ENCODE data around the gene STEAP3.

The STEAP3 gene

DNA sequence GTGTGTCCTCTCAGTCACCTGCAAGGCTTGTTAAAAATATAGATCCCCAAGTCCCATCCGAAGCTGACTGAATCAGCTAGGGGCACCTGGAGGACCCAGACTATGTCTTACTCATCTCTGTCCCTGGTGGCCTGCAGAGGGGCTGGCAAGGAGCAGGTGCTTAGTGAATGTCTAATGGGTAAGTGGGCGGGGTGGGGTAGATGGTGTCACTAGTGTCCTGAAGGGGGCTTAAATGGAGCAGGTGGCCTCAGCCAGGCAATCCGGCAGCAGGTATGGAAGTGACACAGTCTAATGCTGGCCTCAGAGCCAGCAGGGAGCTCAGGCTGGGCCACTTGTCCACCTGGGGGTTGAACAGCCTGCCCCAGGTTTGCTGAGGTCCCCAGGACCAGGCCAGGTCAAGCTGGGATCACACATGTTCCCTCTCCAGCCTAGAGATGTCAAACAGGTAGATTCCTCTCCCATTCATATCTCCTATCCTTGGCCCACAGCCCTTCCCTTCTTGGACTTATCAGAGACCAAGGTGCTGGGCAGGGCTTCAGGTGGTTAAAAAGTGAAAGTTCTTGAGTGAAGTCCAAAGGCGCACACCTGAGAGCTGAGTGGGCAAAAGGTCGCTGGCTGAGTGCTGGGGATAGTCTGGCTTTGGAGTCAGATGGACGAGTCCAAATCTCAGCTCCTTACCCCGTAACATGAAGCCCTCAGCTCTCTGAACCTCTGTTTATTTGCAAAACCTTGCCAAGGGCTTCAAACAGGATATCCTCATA, 1.7 kb downstream of the STEAP3 start:
- no peak for DNase-seq (ENCODE audit: low read depth in 2 of 3, low spot score in 1 of 3)

- no peak for DNase-seq (ENCODE audit: low read depth in 2 of 3, low spot score in 1 of 3)
Observed at GRCh38 chr2:119225926-119226325, 2.3 kb downstream of the STEAP3 start.

DNA sequence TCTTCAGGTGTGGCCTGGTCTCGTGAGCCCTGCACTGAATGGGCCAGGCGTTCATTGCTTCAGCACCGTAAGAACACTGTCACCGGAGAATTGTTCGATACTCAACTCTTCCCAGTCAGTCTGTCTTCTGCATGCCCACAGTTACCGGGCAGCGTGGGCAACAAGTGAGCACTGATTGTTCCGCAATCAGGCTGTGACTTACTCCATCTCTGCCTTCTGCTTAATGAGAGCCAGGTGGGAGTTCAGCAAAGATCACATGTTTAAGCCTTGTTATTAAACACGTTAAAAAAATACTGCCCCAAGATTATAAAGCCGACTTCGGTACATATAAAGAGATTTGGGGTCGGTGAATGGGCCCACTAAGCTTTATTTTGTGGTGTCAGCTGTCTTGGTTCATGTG, 3.7 kb downstream of the STEAP3 start:
- no peak for DNase-seq (ENCODE audit: low read depth in 2 of 3, low spot score in 1 of 3)

DNA sequence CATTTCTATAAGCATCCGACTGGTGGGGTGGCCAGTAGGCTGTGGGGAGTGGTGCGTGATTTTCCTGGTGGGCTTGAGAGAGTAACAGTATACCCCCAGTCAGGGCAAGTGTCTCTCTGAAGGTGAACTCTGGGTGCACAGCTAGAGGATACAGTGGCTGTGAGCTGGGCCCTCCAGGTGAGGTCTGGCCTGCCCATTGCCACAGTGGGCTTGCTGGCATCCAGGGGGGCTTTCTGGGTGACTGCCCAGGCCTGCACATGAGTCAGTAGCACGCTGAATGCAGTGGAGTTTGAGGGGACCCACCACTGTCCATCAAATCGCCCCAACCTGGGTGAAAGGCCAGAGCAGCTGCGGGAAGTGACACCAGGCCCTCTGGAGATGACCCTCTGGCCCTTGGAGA, 4.5 kb downstream of the STEAP3 start:
- DNase-seq (ENCODE audit: low read depth in 2 of 3, low spot score in 1 of 3): no peak

DNA sequence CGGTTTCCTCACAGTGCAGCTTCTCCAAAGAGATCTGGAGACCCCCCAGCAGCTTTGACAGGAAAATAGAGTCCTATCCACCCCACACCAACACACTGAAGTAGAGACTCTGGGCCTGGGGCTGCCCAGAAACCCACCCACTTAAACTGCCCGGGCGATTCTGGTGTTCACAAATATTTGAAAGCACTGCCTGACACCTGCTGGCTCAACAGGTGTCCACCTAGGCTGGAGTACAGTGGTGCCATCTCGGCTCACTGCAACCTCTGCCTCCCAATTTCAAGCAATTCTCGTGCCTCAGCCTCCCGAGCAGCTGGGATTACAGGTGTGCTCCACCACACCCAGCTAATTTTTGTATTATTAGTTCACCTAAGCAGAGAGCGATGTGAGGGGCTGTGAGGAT, 5.3 kb downstream of the STEAP3 start:
- DNase-seq (ENCODE audit: low read depth in 2 of 3, low spot score in 1 of 3): no peak

DNA sequence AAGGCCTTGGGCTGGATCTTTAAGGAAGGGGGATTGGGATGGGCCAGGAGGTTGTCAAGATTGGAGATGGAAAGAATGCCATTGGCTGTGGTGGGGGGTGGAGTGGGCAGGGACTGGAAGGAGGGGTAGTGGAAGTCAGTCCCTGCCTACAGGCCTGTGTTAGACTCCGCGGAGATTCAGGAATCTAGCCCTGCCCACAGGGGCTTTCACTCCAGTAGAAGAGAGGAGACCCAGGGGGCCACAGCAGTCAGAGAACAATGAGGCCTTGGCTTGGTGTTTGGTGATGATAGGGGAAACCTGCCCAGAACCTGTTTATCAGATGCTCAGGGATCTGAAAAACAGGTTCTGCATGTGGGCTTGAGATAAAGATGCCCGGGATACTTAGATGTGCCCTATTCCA, 6.1 kb downstream of the STEAP3 start:
- no peak for DNase-seq (ENCODE audit: low read depth in 2 of 3, low spot score in 1 of 3)

- no peak for DNase-seq (ENCODE audit: low read depth in 2 of 3, low spot score in 1 of 3)
Observed at GRCh38 chr2:119230219-119231185, 6.9 kb downstream of the STEAP3 start.

DNA sequence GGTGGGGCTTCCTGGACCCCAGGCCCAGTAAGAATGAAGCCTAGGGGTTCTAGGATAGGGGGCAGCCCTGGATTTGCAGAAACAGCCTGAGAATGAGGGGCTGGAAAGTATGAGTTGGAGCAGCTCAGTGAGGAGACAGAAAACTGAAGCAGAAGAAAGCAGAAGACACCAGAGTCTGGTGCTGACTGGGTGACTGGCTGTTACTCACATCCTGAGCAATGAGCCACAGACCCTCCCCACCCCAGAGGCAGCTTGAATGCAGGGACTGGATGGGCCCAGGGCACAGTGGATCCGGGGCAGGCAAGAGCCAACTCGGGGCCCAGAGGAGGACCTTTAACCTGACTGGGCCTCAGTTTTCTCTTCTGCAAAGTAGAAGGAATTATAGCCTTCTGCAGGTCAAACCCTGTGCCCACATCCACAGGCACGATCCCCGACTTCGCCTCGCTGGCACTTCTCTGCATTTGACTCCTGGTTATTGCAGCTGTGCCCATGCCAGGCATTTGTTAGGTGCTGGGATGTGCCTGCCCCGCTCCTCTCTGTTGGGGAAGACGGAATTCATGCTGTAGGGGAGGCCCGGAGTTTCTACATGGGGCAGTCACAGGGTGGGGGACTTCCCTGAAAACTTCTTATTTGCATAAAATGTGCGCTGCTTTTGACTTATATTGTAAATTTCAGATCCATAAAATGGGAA, 8.5 kb downstream of the STEAP3 start:
- DNase-seq (ENCODE audit: low read depth in 2 of 3, low spot score in 1 of 3): no peak

DNA sequence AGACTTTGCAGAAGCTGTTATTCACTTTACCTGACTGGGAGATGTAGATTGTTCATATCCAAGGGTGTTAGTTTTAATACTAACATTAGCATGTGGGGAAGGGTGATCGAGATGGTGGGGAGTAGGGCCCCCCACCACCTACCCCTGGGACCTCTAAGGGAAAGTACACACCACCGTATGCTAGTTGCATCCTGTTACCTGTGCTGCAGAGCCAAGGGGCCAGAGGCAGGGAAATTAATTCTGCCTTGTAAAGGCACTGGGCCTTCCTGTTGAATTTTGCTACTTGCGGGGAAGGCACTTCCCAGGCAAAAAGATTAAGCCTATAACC, 9.0 kb downstream of the STEAP3 start:
- no peak for DNase-seq (ENCODE audit: low read depth in 2 of 3, low spot score in 1 of 3)

DNA sequence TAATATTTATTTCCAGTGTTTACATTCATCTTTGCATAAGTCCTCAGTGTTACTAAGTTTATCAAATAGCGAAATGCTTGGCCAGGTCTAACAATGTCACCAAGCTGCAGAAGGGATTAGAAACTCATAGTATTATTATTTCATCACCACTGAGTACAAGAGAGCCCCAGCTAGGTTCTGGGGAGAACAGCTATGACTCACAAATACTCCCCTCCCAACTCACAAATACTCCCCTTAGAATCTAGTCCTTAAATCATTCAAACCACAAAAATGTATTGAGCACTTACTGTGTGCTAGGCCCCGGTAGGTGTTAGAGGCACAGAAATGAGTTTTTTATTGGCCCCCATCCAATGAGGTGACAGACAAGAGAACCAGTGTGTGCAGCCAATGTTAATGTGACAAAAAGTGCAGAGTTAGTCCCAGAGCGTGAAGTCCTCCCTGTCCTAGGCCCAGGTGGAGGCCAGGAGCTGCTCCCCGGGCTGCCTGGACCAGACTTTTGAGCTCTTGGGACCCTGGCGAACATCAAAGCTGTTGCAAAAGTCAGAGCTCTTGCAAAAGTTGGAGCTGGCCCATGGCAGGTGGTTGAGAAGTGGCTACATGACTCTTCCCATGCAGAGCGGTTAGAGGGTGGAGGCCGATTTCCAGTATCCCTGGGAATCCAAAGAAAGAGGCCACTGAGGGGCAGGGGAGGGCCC, 9.8 kb downstream of the STEAP3 start:
- DNase-seq (ENCODE audit: low read depth in 2 of 3, low spot score in 1 of 3): no peak

DNA sequence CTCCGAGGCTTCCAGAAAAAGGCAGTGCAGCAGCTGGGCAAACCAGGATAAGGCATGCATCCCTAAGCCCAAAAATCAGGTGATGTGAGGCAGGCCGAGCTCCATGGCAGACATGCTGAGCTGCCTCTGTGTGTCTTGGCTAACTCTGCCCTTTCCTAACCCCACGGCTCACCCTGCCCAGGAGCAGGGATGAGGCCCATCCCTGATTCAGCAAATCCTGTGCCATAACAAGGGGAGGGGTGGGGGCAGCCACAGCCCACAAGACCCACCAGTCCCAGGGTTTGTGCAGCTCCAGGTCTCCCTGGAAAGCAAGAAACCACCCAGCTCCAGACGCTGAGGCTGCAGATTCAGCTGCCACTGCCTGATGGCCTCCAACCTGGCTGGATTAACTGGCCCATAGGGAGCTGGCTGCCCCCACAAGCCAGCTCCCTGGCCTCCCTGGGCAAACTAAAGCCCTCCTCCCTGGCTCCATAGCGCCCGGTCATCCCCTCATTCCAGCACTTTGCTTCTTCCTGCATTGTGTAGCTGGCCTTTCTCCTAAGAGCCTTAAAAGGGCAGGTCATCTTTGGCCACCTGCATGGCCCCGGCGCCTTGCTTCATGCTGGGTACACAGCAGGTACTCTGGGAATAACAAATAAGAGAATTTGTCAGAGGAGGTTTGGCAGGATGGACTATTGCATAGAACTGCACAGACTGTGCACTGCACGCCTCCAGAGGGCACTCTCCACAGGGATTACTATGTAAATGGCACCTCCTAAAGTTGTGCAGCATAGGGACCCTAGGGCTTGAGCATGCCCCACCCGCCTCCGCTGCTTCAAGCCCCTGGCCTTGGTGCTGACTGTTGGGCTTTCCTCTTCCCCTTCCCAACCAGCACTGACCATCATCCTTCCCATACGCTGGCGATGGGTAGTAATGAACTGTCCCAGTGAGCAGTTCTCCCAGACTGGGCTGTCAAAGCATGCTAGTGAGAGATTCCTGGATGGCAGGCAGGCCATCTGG, 10.7 kb downstream of the STEAP3 start:
- no peak for DNase-seq (ENCODE audit: low read depth in 2 of 3, low spot score in 1 of 3)

DNA sequence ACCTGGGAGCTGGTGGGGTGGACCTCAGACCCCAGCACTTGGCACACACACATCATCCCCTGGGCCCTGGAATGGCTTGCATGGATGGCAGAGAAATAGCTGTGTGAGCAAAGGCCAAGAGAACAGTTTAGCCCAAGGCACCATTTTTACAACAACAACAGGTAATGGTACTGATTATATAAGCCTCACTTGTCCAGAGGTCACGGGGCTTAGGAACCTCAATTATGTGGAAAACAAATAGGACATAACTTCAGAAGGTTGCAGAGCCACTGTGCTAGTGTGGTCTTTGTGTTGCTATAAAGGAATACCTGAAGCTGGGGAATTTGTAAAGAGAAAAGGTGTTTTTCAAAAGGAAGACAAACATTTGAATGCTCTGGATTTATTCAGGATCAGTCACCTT, 13.2 kb downstream of the STEAP3 start:
- DNase-seq (ENCODE audit: low read depth in 2 of 3, low spot score in 1 of 3): no peak

DNA sequence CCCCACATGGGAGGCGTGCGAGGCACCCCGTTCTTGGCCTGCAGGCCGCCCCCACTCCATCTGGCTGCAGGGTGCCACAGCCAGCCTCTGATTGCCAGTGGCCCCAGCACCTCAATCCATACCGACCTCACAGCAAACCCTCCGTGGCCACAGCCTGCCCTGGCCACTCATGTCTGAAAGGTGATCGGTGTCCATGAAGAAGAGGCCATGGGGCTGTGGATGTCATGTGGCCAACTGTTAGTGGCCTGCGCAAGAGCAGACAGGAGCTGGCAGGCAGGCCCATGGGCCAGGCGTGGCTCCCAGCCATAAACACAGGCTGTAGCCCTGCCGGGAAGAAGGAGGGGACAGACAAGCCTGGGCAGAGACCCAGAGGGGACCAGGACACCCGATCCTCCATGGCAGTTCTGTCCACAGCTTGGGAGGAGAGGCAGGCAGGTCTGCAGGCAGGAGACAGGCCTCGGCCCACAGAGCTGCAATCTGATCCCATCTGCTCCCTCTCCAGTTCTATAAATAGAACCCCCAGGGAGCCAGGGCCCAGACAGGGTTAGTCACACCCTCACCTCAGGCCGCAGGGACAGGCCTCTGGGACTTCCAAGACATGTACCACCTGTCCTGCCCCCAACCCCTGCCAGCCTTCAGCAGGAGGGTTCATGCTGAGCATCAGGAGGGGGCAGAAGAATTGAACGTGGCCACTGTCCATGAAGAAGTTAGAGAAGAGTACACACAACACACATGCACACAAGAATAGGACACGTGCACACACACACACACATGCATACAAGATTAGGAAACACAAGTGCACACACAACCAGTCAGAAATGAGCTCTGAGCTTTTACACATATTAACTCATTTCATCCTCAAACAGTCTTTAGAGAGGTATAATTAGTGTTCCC, 16.9 kb downstream of the STEAP3 start:
- DNase-seq (ENCODE audit: low read depth in 2 of 3, low spot score in 1 of 3): no peak

DNA sequence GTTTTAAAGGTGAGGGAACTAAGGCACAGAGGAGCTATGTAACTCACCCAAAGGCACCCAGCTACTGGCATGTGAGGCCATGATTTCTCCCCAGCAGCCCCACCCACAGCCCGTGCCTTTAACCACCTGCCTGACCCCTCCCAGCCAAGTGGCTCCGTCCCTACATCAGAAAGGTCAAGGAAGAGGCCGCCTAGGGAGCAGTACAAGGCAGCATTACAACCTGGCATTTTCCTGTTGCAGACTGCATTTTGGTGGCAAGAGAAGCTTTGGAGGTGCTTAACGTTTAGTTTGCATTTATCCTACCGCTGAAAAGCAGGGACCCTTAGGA, 17.5 kb downstream of the STEAP3 start:
- no peak for DNase-seq (ENCODE audit: low read depth in 2 of 3, low spot score in 1 of 3)

DNA sequence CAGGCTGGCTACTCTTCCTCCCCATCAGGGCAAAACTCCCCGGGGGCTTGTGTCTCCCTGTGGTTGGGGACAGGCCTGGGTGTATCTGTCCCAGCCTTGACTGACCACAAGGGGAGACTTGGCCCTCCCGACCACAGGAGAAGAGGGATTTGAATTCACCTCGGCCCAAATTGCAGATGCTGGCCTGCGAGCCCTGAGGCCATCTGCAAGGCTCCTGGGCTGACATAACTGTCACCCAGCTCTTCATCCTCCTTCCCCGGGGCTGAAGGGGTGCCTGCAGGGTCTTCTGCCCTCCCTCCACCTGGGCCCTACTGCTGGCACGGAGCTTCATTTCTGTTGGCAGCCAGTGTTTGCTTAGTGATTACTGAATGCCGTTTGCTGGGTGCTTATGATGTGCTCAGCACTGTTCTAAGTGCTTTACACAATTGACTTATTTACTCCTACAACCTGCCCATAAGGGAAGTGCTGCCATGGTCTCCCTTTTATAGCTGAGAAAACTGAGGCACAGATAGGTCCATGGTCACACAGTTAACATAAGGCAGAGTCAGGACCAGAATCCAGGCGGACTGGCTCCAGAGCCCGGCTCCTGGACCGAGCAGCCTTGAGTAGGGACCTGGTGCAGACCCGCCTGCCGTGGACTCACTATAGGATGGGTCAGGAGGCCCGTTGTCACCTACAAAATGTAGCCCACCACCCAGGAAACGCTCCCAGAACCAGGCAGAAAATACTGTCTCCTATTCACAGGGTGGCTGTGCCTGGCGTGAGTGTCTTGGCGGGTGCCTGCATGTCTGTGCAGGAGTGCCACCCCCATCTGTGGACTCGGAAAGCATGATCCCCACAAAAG, 18.9 kb downstream of the STEAP3 start:
- no peak for DNase-seq (ENCODE audit: low read depth in 2 of 3, low spot score in 1 of 3)

DNA sequence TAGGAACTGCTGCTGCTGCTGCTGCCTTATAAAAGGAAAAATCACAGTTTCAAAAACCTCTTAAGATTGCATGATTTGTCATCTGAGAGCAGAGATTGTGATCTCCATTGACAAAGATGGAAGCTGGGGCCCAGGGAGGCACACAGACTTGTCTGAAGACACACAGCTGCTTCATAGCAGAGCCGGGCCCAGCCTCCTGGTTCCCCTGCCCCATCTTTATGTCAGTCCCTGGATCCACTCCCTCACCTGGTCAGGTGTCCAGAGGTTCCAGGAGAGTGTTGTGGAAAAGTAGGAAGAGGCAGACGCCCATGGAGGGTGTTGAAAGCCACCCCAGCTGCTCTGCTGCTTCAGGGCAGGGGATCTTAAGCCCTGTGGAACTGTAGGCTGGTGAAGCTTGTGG, 20.0 kb downstream of the STEAP3 start:
- DNase-seq (ENCODE audit: low read depth in 2 of 3, low spot score in 1 of 3): no peak

DNA sequence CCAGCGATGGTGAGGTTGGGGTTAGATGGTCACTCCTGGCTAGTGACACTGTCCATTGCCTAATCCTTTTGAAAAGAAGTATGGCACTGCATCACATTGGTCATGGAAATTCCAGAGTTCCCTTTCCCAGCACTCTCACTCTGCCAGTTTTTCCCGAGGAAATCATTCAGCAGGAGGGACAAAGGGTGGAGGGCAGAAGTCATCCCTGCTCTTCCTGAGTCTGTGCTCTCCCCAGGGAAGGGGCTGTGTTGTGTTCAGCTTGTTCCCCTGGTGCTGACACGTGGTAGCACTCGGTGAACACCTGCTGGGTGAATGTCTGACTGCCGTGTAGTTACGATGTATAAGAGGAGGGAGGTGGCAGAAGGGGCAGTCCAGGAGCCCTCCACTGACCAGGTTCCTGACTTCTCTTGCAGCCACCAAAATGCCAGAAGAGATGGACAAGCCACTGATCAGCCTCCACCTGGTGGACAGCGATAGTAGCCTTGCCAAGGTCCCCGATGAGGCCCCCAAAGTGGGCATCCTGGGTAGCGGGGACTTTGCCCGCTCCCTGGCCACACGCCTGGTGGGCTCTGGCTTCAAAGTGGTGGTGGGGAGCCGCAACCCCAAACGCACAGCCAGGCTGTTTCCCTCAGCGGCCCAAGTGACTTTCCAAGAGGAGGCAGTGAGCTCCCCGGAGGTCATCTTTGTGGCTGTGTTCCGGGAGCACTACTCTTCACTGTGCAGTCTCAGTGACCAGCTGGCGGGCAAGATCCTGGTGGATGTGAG, 21.6 kb downstream of the STEAP3 start:
- no peak for DNase-seq (ENCODE audit: low read depth in 2 of 3, low spot score in 1 of 3)

- no peak for DNase-seq (ENCODE audit: low read depth in 2 of 3, low spot score in 1 of 3)
Observed at GRCh38 chr2:119245841-119246230, 22.2 kb downstream of the STEAP3 start.
